GM12872 (cell line): ENCODE measurements around the gene PADI6.

Experiments used
- TF ChIP-seq, protein P1 (sequence below): IDR thresholded peaks from 3 replicates; pipeline ENCODE4 v1.5.1; 2011; ENCODE audit warnings: low read depth, mild to moderate bottlenecking, low read length, moderate library complexity; ENCODE audit not compliant: insufficient read depth

The PADI6 gene

DNA sequence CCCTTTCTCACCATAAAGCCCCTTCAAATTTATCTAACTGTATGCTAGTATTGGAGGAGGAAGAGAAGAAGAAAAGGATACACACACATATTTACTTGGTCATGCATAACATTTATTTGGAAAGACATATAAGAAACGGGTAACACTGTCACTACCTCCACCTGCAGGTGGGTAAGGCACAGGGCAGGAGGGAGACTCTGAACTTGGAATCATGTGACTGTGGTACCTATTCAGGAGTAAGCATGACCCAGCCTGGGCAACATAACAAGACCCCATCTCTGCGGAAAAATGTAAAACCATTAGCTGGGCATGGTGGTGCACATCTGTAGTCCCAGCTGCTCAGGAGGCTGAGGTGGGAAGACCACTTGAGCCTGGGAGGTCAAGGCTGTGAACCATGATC lies 1.4 kb upstream of the PADI6 start:
- TF ChIP-seq, protein P1, sequence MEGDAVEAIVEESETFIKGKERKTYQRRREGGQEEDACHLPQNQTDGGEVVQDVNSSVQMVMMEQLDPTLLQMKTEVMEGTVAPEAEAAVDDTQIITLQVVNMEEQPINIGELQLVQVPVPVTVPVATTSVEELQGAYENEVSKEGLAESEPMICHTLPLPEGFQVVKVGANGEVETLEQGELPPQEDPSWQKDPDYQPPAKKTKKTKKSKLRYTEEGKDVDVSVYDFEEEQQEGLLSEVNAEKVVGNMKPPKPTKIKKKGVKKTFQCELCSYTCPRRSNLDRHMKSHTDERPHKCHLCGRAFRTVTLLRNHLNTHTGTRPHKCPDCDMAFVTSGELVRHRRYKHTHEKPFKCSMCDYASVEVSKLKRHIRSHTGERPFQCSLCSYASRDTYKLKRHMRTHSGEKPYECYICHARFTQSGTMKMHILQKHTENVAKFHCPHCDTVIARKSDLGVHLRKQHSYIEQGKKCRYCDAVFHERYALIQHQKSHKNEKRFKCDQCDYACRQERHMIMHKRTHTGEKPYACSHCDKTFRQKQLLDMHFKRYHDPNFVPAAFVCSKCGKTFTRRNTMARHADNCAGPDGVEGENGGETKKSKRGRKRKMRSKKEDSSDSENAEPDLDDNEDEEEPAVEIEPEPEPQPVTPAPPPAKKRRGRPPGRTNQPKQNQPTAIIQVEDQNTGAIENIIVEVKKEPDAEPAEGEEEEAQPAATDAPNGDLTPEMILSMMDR, result peak; percentile 39; the same call in 1 of the 3 replicates

DNA sequence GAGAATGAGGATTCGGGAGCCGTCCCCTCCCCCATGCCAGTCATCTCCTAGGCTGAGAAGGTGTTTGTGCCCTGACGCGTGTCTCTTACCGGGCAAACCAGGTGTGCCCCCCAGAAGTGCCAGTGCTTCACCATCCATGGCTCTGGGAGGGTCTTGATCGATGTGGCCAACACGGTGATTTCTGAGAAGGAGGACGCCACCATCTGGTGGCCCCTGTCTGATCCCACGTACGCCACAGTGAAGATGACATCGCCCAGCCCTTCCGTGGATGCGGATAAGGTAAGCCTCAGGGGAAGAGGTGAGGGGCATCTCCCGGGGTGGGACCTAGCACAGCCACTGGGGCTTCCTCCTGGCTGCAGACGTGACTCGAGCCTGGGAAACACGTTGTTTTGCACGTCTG lies 959 bp downstream of the PADI6 start:
- TF ChIP-seq, protein P1, result no peak

GRCh38 chr1:17375651-17376050 lies 3.7 kb downstream of the PADI6 start:
- TF ChIP-seq, protein P1, result no peak

GRCh38 chr1:17377325-17377953 lies 5.4 kb downstream of the PADI6 start:
- TF ChIP-seq, protein P1, result no peak

GRCh38 chr1:17381161-17381560 lies 9.2 kb downstream of the PADI6 start:
- TF ChIP-seq, protein P1, result no peak

DNA sequence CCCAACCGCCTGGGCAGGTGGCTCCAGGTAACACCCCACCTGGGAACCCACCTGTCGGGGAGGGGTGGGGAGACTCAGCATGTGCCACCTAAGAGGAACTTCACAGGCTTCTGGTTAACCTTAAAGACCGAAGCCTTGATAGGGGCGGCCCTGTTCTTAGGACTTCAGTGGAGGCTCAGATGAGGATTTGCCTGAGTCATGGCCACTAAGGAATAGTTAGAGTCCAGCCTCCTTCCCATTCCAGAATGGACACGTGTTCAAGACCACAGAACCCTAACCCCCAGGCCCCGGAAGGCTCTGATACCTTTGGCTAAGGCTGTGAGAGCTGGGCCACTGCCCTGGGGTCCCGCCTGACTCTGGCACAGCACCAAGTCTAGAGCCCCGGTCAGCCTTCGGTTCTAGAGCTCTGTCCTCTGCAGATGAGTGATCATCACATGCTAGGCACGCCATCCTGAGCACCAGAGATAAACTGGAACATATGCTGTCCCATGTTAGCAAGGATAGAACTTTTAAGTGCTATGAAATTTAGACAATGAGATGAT lies 20.3 kb downstream of the PADI6 start:
- TF ChIP-seq, protein P1, result no peak

- TF ChIP-seq, protein P1, result no peak
Observed at GRCh38 chr1:17393230-17393629, 21.2 kb downstream of the PADI6 start.
